ENCODE results near the gene DNA2.

DNA2 gene

DNA sequence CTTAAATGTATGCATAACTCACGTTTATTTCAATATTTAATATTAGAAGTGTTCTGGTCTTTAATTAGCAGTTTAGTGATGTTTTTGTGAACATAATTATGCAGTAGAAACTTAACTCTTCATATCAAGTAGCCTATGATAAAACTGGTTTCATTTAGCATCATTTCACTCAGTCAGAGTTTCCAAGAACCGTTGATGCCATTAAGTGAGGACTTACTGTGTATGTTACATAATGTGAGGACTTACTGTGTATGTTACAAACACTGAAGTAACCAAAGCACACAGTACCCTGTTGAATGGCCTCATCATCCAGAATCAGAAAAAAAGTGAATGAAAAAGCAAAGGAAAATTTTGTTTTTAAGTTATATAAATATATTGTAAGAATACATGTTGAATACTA lies 106.2 kb downstream of the DNA2 start:
- in situ Hi-C loops (cut with MboI; ENCODE audit: low sequenced_read_pairs), result no loop called here

DNA sequence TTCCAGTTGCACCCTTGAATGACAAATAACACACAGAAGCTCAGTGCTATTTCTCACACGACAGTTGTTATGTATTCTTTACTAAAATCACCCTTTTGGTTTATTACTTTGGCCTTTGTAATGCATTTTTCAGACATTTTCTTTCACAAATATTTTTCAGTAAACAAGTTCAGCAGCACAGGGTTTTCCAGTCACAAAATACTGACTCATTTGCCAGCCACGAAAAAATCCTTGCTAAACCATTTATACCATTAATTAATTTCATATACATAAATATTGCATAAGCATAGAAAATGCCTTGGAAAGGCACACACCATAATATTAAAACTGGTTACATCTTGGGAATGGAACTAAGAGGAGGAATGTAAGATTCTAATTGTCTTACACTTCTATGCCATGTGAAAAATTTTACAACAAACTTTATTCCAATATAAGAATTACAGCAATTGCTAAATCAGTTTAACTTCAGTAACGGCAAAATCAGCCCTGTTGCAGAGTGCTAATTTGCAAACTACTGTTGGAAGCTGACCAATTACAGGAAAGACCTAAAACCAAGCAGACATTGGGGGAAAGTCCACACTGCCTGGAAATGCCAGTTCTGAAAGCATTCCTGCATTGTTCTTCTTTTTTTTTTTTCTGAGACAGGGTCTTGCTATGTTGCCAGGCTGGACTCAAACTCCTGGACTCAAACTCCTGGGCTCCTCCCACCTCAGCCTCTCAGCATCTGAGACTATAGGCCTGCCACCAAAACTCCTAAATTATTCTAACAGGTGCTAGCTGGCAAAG lies 107.5 kb downstream of the DNA2 start:
- in situ Hi-C loops (cut with MboI; ENCODE audit: low sequenced_read_pairs), result no loop called here
